K562 (cell line): ENCODE measurements around the gene APOL2. TPM values are rescaled to one million over a fixed set of nuclear protein-coding genes. Genes with fewer than 3 reads are reported as not detected.

ENCODE experiments used
- ATAC-seq: fragments of 200-7000 bp; cut with Tn5 transposase; 3 replicates; pipeline ENCODE4 v1.9.1; 2020; ENCODE audit warnings: moderate library complexity
- BruUV-seq: library from RNA; stranded (reverse); fragments of 400-500 nt; replicated peaks from 2 replicates; lab custom pipeline; 2021; lab: Mats Ljungman, UMichigan
- CTCF ChIA-PET: fragments of 300-600 bp; formaldehyde crosslinking; extraction: SDS; loops from one replicate; lab custom pipeline; 2021; ENCODE audit warnings: low intra/inter-chr PET ratio; lab: Yijun Ruan, JAX
- POLR2A ChIA-PET: fragments of 300-600, 350-650 bp; sonication (Branson Sonifier 250); formaldehyde crosslinking; extraction: SDS; loops from one replicate; lab custom pipeline; 2021; ENCODE audit warnings: antibody characterized with exemption, inconsistent platforms; lab: Yijun Ruan, JAX
- DNase-seq, 4 experiments: peaks; one replicate each; pipeline versions ENCODE4 v3.0.0 to v3.0.0-alpha.2; 2011 to 2018; ENCODE audit warnings: low spot score in 3 of 4, mixed read lengths in 3 of 4; ENCODE audit errors: extremely low read depth in 1 of 4
- FAIRE-seq: peaks from 2 replicates; lab custom pipeline; 2011; peaks lifted over from hg19 to GRCh38; lab: Jason Lieb, UNC
- H2AFZ ChIP-seq: 2 replicates; pipeline ENCODE4 v1.6.0; 2011; ENCODE audit warnings: low read depth, low read length, control low read depth, inconsistent platforms
- H3K27ac ChIP-seq: fragments of 200-600 bp; 3 replicates; pipeline ENCODE4 v1.8.0; 2011; ENCODE audit warnings: low read depth, mild to moderate bottlenecking, control low read depth, inconsistent platforms, low read length, moderate library complexity, mixed read lengths; ENCODE audit errors: extremely low read depth
- H3K27me3 ChIP-seq, 2 experiments: fragments of 300-600 bp in 1 of 2; 2 replicates in 1 of 2; 3 replicates in 1 of 2; pipeline versions ENCODE4 v1.6.0 to v1.8.0; 2011; ENCODE audit warnings: inconsistent platforms in 2 of 2, low read length in 2 of 2, mild to moderate bottlenecking in 1 of 2, mixed read lengths in 1 of 2, moderate library complexity in 1 of 2; ENCODE audit not compliant: control insufficient read depth in 2 of 2, insufficient read depth in 2 of 2
- H3K36me3 ChIP-seq: fragments of 300-600 bp; 3 replicates; pipeline ENCODE4 v1.8.0; 2011; ENCODE audit warnings: mild to moderate bottlenecking, low read length, inconsistent platforms; ENCODE audit not compliant: control insufficient read depth, insufficient read depth
- H3K4me1 ChIP-seq, 2 experiments: fragments of 200-600 bp in 1 of 2; replicated peaks in 1 of 2; 2 replicates in 1 of 2; 3 replicates in 1 of 2; pipeline versions ENCODE4 v1.5.1 to v1.8.0; 2011; ENCODE audit warnings: inconsistent platforms in 2 of 2, low read length in 2 of 2, mild to moderate bottlenecking in 1 of 2, mixed read lengths in 1 of 2, moderate library complexity in 1 of 2; ENCODE audit not compliant: control insufficient read depth in 2 of 2, insufficient read depth in 2 of 2
- H3K4me2 ChIP-seq: 2 replicates; pipeline ENCODE4 v1.6.1; 2011; ENCODE audit warnings: low read length, control low read depth, inconsistent platforms, mixed read lengths; ENCODE audit not compliant: insufficient read depth
- H3K4me3 ChIP-seq: fragments of 200-600 bp; sonication (generic), shearing (Covaris generic); 2 replicates; pipeline ENCODE4 v1.5.1; 2016; ENCODE audit warnings: control low read depth, inconsistent platforms
- H3K79me2 ChIP-seq: fragments of 200-600 bp; 3 replicates; pipeline ENCODE4 v1.8.0; 2011; ENCODE audit warnings: low read length, inconsistent platforms; ENCODE audit not compliant: control insufficient read depth, insufficient read depth
- H3K9ac ChIP-seq, 2 experiments: 2 replicates each; pipeline versions ENCODE4 v1.6.0 to v1.6.1; 2011; ENCODE audit warnings: low read depth in 2 of 2, low read length in 2 of 2, control low read depth in 1 of 2, inconsistent platforms in 1 of 2, mild to moderate bottlenecking in 1 of 2, mixed read lengths in 1 of 2; ENCODE audit not compliant: insufficient read depth in 1 of 2
- H3K9me1 ChIP-seq: one replicate; pipeline ENCODE4 v1.6.0; 2011; ENCODE audit warnings: inconsistent platforms, mild to moderate bottlenecking, low read length, moderate library complexity; ENCODE audit not compliant: control insufficient read depth, insufficient read depth
- H3K9me3 ChIP-seq: replicated peaks from 2 replicates; pipeline ENCODE4 v1.5.1; 2011; ENCODE audit warnings: low read depth, low read length, inconsistent platforms; ENCODE audit not compliant: control insufficient read depth, insufficient read depth
- H4K20me1 ChIP-seq: replicated peaks from 2 replicates; pipeline ENCODE4 v1.6.1; 2011; ENCODE audit warnings: low read length, inconsistent platforms, mixed read lengths; ENCODE audit not compliant: control insufficient read depth, insufficient read depth
- ADNP ChIP-seq: fragments of 200-800 bp; sonication (Bioruptor generic); IDR thresholded peaks from 2 replicates; pipeline ENCODE4 v1.6.1; 2016; ENCODE audit warnings: missing genetic modification characterization, missing compliant biosample characterization
- FOS ChIP-seq: IDR thresholded peaks from 3 replicates; pipeline ENCODE4 v1.6.1; 2011; ENCODE audit not compliant: insufficient read length; ENCODE audit errors: extremely low read depth
- L3MBTL2 ChIP-seq: fragments of 450-650 bp; IDR thresholded peaks from 2 replicates; pipeline ENCODE4 v1.6.1; 2016; ENCODE audit warnings: mild to moderate bottlenecking, moderate library complexity
- PATZ1 ChIP-seq: fragments of 250-450 bp; sonication (Bioruptor Pico); IDR thresholded peaks from 2 replicates; pipeline ENCODE4 v1.5.0; 2020; ENCODE audit warnings: mild to moderate bottlenecking, borderline replicate concordance
- RFX7 ChIP-seq: fragments of 250-450 bp; sonication (Bioruptor Pico); IDR thresholded peaks from 2 replicates; pipeline ENCODE4 v1.5.1; 2021; ENCODE audit warnings: mild to moderate bottlenecking
- SMARCC2 ChIP-seq: fragments of 450-650 bp; IDR thresholded peaks from 2 replicates; pipeline ENCODE4 v1.6.1; 2017; ENCODE audit warnings: antibody characterized with exemption, moderate library complexity, mild to moderate bottlenecking, low read depth
- SOX6 ChIP-seq: fragments of 450-650 bp; IDR thresholded peaks from 2 replicates; pipeline ENCODE4 v1.6.1; 2014; ENCODE audit warnings: mild to moderate bottlenecking
- TCF3 ChIP-seq: sonication (generic); formaldehyde crosslinking; IDR thresholded peaks from 2 replicates; pipeline ENCODE4 v1.4.0; 2020; ENCODE audit warnings: mild to moderate bottlenecking, missing genetic modification reagents
- ZC3H8 ChIP-seq: fragments of 450-650 bp; IDR thresholded peaks from 2 replicates; pipeline ENCODE4 v1.6.1; 2017
- ZFP91 ChIP-seq: sonication (generic); formaldehyde crosslinking; IDR thresholded peaks from 2 replicates; pipeline ENCODE4 v1.8.0; 2022; ENCODE audit warnings: mild to moderate bottlenecking, missing genetic modification reagents
- ZKSCAN8 ChIP-seq: fragments of 200-800 bp; sonication (Bioruptor generic); IDR thresholded peaks from 2 replicates; pipeline ENCODE4 v1.6.1; 2016; ENCODE audit warnings: missing genetic modification characterization, missing compliant biosample characterization
- WGBS: fragments of 100-300 bp; shearing (Covaris generic); methylation state at CpG from one replicate; pipeline ENCODE4 v1.1.6; 2016; ENCODE audit warnings: low coverage, mixed read lengths; ENCODE audit not compliant: insufficient coverage; ENCODE audit errors: missing lambda C conversion rate; 5-methylcytosine and 5-hydroxymethylcytosine counted together
- in situ Hi-C: fragments of 300-500 bp; cut with MboI; formaldehyde crosslinking; loops from 4 replicates; pipeline ENCODE4 v1.15.0; 2018; ENCODE audit warnings: inconsistent platforms, mixed read lengths
- intact Hi-C: fragments of 100-400 bp; cut with micrococcal nuclease; formaldehyde crosslinking; loops from 2 replicates; pipeline ENCODE4 v1.14.2; 2022
- polyA plus RNA-seq, 8 experiments: library from polyadenylated mRNA; depleted of rRNA in 4 of 8; stranded (reverse) in 5 of 8; unstranded in 3 of 8; fragments of >200 nt; fragmentation: Nextera tagmentation in 2 of 8; fragmentation: Illumina TruSeq in 1 of 8; extraction: Ambion mirVana in 2 of 8; extraction: Trizol in 1 of 8; gene quantifications; 2 replicates each; pipeline versions ENCODE4 v1.2.1 to v1.2.3, GENCODE V29; 2011 to 2014; ENCODE audit warnings: inconsistent platforms in 1 of 8, missing spikeins in 1 of 8
- total RNA-seq, 7 experiments: library from RNA; depleted of rRNA in 6 of 7; stranded (reverse); fragments of >200 nt in 6 of 7; fragmentation: Illumina TruSeq in 2 of 7; extraction: Trizol in 2 of 7; gene quantifications; 2 replicates each; pipeline versions ENCODE4 v1.2.1 to v1.2.3, GENCODE V29; 2011 to 2021; ENCODE audit warnings: low replicate concordance in 1 of 7

The APOL2 gene
- total and polyA plus RNA-seq, 9 of the 15 experiments (the other 6 are each of a cell fraction or from before 2014, with no cell fraction given): 2.7 to 10.6 (median 8.9) TPM

- POLR2A ChIA-PET: no interaction called here
- intact Hi-C loops (no loop called here), in situ Hi-C loops (no loop called here)
- Histone ChIP-seq H3K4me3 (no peak overlapping the region), H4K20me1 (no peaks in the 10 kb centered on the region), H3K4me1 (peaks cover 3 to 8% of the 10 kb centered on the region in 2 experiments; a peak in 1 of 5 replicates), H3K9ac (no peak overlapping the region), H3K36me3 (no peaks in the 10 kb centered on the region), H3K27me3 (no peaks in the 10 kb centered on the region), H3K9me3 (peaks cover 3% of the 10 kb centered on the region; the same call in 1 of the 2 replicates), H3K4me2 (no peak overlapping the region), H2AFZ (peak overlapping the region; percentile 8; the same call in 1 of the 2 replicates), H3K79me2 (no peaks in the 10 kb centered on the region), H3K27ac (no peak overlapping the region), H3K9me1 (no peaks in the 10 kb centered on the region)
- ATAC-seq (no peak), FAIRE-seq (no peak), DNase-seq (no peak)
- no TSS peak for BruUV-seq
- TF ChIP-seq SOX6: peak; percentile 86
- no peak for TF ChIP-seq ADNP (tag)
- no peak for TF ChIP-seq SMARCC2
- 0 out of 2 replicates have a peak, but pooled peaks have one; percentile 13 for TF ChIP-seq L3MBTL2
- no peak for TF ChIP-seq ZC3H8
- no peak for TF ChIP-seq RFX7 (CRISPR knock-in tag)
- TF ChIP-seq FOS: no peak
- TF ChIP-seq TCF3 (CRISPR knock-in tag): peak; percentile 24
- CTCF ChIA-PET: no interaction called here
- 14% methylated on average over 5 of the region's 5 CpGs for WGBS
Observed at GRCh38 chr22:36247955-36248354, 8.6 kb upstream of the APOL2 start.

GRCh38 chr22:36246718-36247117 is 7.4 kb upstream of the APOL2 start:
- H3K79me2 ChIP-seq: no peaks in the 10 kb centered on the region
- intact Hi-C loops (no loop called here), in situ Hi-C loops (no loop called here)
- no peaks in the 10 kb centered on the region for H3K36me3 ChIP-seq
- BruUV-seq: no TSS peak
- H3K9me1 ChIP-seq: no peaks in the 10 kb centered on the region
- FAIRE-seq: no peak
- ATAC-seq: no peak
- H2AFZ ChIP-seq: no peak overlapping the region
- H3K27me3 ChIP-seq: no peaks in the 10 kb centered on the region
- ChIA-PET CTCF (no interaction called here), POLR2A (no interaction called here)
- DNase-seq: no peak
- peaks cover 5% of the 10 kb centered on the region; the same call in 1 of the 2 replicates for H3K9me3 ChIP-seq
- no peak overlapping the region for H3K27ac ChIP-seq
- H3K9ac ChIP-seq: no peak overlapping the region
- no peak overlapping the region for H3K4me2 ChIP-seq
- 25% methylated on average over 3 of the region's 3 CpGs for WGBS
- no peaks in the 10 kb centered on the region for H4K20me1 ChIP-seq
- H3K4me1 ChIP-seq: 0 out of 5 replicates have a peak, but pooled peaks cover 0 to 4% of the 10 kb centered on the region in 2 experiments
- H3K4me3 ChIP-seq: no peak overlapping the region
- TF ChIP-seq ZKSCAN8 (CRISPR knock-in tag): no peak
- no peak for TF ChIP-seq PATZ1 (CRISPR knock-in tag)
- no peak for TF ChIP-seq ZFP91
